Measurements from ENCODE around the gene VPS37D.

VPS37D gene

GRCh38 chr7:73680501-73680900 lies 12.9 kb downstream of the VPS37D start:
- no peak for TF ChIP-seq POLR2A (IDR thresholded peaks at IDR 0.05; ENCODE audit: low read depth, low read length)
- no peak for FAIRE-seq
- no peak for DNase-seq (ENCODE audit: insufficient read length, low spot score)

- DNase-seq (ENCODE audit: insufficient read length, low spot score), result no peak
- FAIRE-seq, result no peak
- no peak for TF ChIP-seq POLR2A (IDR thresholded peaks at IDR 0.05; ENCODE audit: low read depth, low read length)
Observed at GRCh38 chr7:73681031-73681430, 13.4 kb downstream of the VPS37D start.

- DNase-seq (ENCODE audit: insufficient read length, low spot score), result no peak
- no peak for FAIRE-seq
- TF ChIP-seq POLR2A (IDR thresholded peaks at IDR 0.05; ENCODE audit: low read depth, low read length), result no peak
Observed at GRCh38 chr7:73682745-73683055, 15.1 kb downstream of the VPS37D start.

- FAIRE-seq (no peak), DNase-seq (ENCODE audit: insufficient read length, low spot score) (peak; percentile 96)
- TF ChIP-seq POLR2A (IDR thresholded peaks at IDR 0.05; ENCODE audit: low read depth, low read length), result peak; percentile 70
Observed at GRCh38 chr7:73683056-73683787, 15.6 kb downstream of the VPS37D start, which contains the start of the genes BUD23 and DNAJC30. Gene BUD23 (plus strand): TSS chr7:73683597. CDS start chr7:73683626, 29 bp downstream. Gene DNAJC30 (minus strand): TSS chr7:73683453. CDS start chr7:73683423, 30 bp downstream.

GRCh38 chr7:73683788-73684693 lies 16.4 kb downstream of the VPS37D start:
- DNase-seq (ENCODE audit: insufficient read length, low spot score) (no peak), FAIRE-seq (no peak)
- no peak for TF ChIP-seq POLR2A (IDR thresholded peaks at IDR 0.05; ENCODE audit: low read depth, low read length)

GRCh38 chr7:73685311-73685710 lies 17.7 kb downstream of the VPS37D start:
- DNase-seq (ENCODE audit: insufficient read length, low spot score) (no peak), FAIRE-seq (no peak)
- TF ChIP-seq POLR2A (IDR thresholded peaks at IDR 0.05; ENCODE audit: low read depth, low read length), result no peak

GRCh38 chr7:73688288-73688687 lies 20.7 kb downstream of the VPS37D start:
- TF ChIP-seq POLR2A (IDR thresholded peaks at IDR 0.05; ENCODE audit: low read depth, low read length), result no peak
- no peak for FAIRE-seq
- DNase-seq (ENCODE audit: insufficient read length, low spot score), result no peak

GRCh38 chr7:73690646-73691045 lies 23.0 kb downstream of the VPS37D start:
- FAIRE-seq, result no peak
- TF ChIP-seq POLR2A (IDR thresholded peaks at IDR 0.05; ENCODE audit: low read depth, low read length), result no peak
- no peak for DNase-seq (ENCODE audit: insufficient read length, low spot score)

- no peak for DNase-seq (ENCODE audit: insufficient read length, low spot score)
- no peak for TF ChIP-seq POLR2A (IDR thresholded peaks at IDR 0.05; ENCODE audit: low read depth, low read length)
- no peak for FAIRE-seq
Observed at GRCh38 chr7:73696372-73696771, 28.7 kb downstream of the VPS37D start.

GRCh38 chr7:73698410-73698809 lies 30.8 kb downstream of the VPS37D start:
- DNase-seq (ENCODE audit: insufficient read length, low spot score) (no peak), FAIRE-seq (no peak)
- no peak for TF ChIP-seq POLR2A (IDR thresholded peaks at IDR 0.05; ENCODE audit: low read depth, low read length)

GRCh38 chr7:73699370-73700068 lies 31.9 kb downstream of the VPS37D start:
- FAIRE-seq (no peak), DNase-seq (ENCODE audit: insufficient read length, low spot score) (no peak)
- no peak for TF ChIP-seq POLR2A (IDR thresholded peaks at IDR 0.05; ENCODE audit: low read depth, low read length)

- FAIRE-seq, result no peak
Observed at GRCh38 chr7:73700069-73700423, 32.4 kb downstream of the VPS37D start.

GRCh38 chr7:73700581-73701134 lies 33.0 kb downstream of the VPS37D start:
- FAIRE-seq (no peak), DNase-seq (ENCODE audit: insufficient read length, low spot score) (no peak)
- TF ChIP-seq POLR2A (IDR thresholded peaks at IDR 0.05; ENCODE audit: low read depth, low read length), result no peak

More at GRCh38 chr7:73700069-73700423, 32.4 kb downstream of the VPS37D start:
- TF ChIP-seq POLR2A (IDR thresholded peaks at IDR 0.05; ENCODE audit: low read depth, low read length), result no peak
- DNase-seq (ENCODE audit: insufficient read length, low spot score), result no peak
